ENCODE results near the gene ATAD3C. TPM values are rescaled to one million over a fixed set of nuclear protein-coding genes. Genes with fewer than 3 reads are reported as not detected.

Gene ATAD3C
- total and polyA plus RNA-seq, 10 of the 15 experiments (the other 5 are each of a cell fraction or from before 2014, with no cell fraction given) = 0.03 to 3.1 (median 0.86) TPM

- no peak for TF ChIP-seq BMI1 (IDR thresholded peaks at IDR 0.05; ENCODE audit: borderline replicate concordance)
- TF ChIP-seq BACH1 (IDR thresholded peaks at IDR 0.05; ENCODE audit: borderline replicate concordance) = peak; percentile 87; the same call in 1 of the 2 replicates
- no peak for TF ChIP-seq PBX3 (IDR thresholded peaks at IDR 0.05; ENCODE audit: insufficient replicate concordance, low read depth, low read length)
- TF ChIP-seq SMAD1 (IDR thresholded peaks at IDR 0.05; ENCODE audit: low read depth, partially characterized antibody) = no peak
- TF ChIP-seq USF1 (IDR thresholded peaks at IDR 0.05; ENCODE audit: borderline replicate concordance, extremely low read length, insufficient read depth, low read depth, low read length) = no peak
- TF ChIP-seq TARDBP (IDR thresholded peaks at IDR 0.05; ENCODE audit: borderline replicate concordance) = peak; percentile 37; the same call in 1 of the 2 replicates
- TF ChIP-seq MEF2A (IDR thresholded peaks at IDR 0.05; ENCODE audit: insufficient read depth, low read depth, low read length) = no peak
- no peak for TF ChIP-seq KAT2A (conservative IDR thresholded peaks at IDR 0.05; ENCODE audit: control insufficient read depth, low read depth, low read length)
- TF ChIP-seq PRDM15 (CRISPR knock-in tag; IDR thresholded peaks at IDR 0.05) = no peak
- no peak for TF ChIP-seq SKIL (IDR thresholded peaks at IDR 0.05; ENCODE audit: low read depth, poor library complexity, severe bottlenecking)
- TF ChIP-seq NKRF (conservative IDR thresholded peaks at IDR 0.05) = peak; percentile 91
- no peak for TF ChIP-seq POU2F2 (IDR thresholded peaks at IDR 0.05; ENCODE audit: borderline replicate concordance, low read depth, low read length)
- peak; percentile 51 for TF ChIP-seq SIX5 (IDR thresholded peaks at IDR 0.05; ENCODE audit: low read depth, low read length, severe bottlenecking)
- TF ChIP-seq E2F8 (IDR thresholded peaks at IDR 0.05; ENCODE audit: low read depth, partially characterized antibody) = peak; percentile 70
These were observed 22.0 kb downstream of the ATAD3C start, which contains the start of gene ATAD3B (continued) for GRCh38 chr1:1471389-1472052.

All from GM12878 (cell line).